ENCODE data around the gene PMVK. TPM values are rescaled to one million over a fixed set of nuclear protein-coding genes. Genes with fewer than 3 reads are reported as not detected.

Gene PMVK
- total and polyA plus RNA-seq, 2 of the 8 experiments (the other 6 are each of a cell fraction or from before 2014, with no cell fraction given) = 23.8 to 26.5 TPM

DNA sequence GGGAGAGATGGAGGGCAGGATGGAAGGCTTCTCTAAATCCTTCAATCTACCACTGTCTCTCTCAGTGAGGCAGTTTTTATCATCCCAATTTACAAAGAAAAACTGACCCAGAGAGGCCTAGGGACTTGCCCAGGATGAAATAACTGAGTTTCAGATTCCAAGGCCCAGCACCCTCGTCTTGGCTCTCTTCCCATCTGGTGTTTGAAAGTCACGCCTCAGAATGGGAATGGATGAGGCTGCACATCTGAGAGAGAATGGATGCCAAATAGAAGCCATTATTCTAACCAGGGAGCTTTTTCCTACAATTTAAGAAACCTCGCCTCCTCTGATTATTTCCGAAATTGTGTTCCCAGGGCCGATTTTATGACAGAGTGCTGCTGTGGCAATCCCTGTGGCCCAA lies 55.8 kb downstream of the PMVK start (continued):
- TF ChIP-seq, protein P1, sequence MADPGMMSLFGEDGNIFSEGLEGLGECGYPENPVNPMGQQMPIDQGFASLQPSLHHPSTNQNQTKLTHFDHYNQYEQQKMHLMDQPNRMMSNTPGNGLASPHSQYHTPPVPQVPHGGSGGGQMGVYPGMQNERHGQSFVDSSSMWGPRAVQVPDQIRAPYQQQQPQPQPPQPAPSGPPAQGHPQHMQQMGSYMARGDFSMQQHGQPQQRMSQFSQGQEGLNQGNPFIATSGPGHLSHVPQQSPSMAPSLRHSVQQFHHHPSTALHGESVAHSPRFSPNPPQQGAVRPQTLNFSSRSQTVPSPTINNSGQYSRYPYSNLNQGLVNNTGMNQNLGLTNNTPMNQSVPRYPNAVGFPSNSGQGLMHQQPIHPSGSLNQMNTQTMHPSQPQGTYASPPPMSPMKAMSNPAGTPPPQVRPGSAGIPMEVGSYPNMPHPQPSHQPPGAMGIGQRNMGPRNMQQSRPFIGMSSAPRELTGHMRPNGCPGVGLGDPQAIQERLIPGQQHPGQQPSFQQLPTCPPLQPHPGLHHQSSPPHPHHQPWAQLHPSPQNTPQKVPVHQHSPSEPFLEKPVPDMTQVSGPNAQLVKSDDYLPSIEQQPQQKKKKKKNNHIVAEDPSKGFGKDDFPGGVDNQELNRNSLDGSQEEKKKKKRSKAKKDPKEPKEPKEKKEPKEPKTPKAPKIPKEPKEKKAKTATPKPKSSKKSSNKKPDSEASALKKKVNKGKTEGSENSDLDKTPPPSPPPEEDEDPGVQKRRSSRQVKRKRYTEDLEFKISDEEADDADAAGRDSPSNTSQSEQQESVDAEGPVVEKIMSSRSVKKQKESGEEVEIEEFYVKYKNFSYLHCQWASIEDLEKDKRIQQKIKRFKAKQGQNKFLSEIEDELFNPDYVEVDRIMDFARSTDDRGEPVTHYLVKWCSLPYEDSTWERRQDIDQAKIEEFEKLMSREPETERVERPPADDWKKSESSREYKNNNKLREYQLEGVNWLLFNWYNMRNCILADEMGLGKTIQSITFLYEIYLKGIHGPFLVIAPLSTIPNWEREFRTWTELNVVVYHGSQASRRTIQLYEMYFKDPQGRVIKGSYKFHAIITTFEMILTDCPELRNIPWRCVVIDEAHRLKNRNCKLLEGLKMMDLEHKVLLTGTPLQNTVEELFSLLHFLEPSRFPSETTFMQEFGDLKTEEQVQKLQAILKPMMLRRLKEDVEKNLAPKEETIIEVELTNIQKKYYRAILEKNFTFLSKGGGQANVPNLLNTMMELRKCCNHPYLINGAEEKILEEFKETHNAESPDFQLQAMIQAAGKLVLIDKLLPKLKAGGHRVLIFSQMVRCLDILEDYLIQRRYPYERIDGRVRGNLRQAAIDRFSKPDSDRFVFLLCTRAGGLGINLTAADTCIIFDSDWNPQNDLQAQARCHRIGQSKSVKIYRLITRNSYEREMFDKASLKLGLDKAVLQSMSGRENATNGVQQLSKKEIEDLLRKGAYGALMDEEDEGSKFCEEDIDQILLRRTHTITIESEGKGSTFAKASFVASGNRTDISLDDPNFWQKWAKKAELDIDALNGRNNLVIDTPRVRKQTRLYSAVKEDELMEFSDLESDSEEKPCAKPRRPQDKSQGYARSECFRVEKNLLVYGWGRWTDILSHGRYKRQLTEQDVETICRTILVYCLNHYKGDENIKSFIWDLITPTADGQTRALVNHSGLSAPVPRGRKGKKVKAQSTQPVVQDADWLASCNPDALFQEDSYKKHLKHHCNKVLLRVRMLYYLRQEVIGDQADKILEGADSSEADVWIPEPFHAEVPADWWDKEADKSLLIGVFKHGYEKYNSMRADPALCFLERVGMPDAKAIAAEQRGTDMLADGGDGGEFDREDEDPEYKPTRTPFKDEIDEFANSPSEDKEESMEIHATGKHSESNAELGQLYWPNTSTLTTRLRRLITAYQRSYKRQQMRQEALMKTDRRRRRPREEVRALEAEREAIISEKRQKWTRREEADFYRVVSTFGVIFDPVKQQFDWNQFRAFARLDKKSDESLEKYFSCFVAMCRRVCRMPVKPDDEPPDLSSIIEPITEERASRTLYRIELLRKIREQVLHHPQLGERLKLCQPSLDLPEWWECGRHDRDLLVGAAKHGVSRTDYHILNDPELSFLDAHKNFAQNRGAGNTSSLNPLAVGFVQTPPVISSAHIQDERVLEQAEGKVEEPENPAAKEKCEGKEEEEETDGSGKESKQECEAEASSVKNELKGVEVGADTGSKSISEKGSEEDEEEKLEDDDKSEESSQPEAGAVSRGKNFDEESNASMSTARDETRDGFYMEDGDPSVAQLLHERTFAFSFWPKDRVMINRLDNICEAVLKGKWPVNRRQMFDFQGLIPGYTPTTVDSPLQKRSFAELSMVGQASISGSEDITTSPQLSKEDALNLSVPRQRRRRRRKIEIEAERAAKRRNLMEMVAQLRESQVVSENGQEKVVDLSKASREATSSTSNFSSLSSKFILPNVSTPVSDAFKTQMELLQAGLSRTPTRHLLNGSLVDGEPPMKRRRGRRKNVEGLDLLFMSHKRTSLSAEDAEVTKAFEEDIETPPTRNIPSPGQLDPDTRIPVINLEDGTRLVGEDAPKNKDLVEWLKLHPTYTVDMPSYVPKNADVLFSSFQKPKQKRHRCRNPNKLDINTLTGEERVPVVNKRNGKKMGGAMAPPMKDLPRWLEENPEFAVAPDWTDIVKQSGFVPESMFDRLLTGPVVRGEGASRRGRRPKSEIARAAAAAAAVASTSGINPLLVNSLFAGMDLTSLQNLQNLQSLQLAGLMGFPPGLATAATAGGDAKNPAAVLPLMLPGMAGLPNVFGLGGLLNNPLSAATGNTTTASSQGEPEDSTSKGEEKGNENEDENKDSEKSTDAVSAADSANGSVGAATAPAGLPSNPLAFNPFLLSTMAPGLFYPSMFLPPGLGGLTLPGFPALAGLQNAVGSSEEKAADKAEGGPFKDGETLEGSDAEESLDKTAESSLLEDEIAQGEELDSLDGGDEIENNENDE (IDR thresholded peaks at IDR 0.05; ENCODE audit: insufficient replicate concordance, low read length) = no peak
- no peak for TF ChIP-seq HDAC6 (IDR thresholded peaks at IDR 0.05; ENCODE audit: low read depth, low read length)
- TF ChIP-seq, protein P2, sequence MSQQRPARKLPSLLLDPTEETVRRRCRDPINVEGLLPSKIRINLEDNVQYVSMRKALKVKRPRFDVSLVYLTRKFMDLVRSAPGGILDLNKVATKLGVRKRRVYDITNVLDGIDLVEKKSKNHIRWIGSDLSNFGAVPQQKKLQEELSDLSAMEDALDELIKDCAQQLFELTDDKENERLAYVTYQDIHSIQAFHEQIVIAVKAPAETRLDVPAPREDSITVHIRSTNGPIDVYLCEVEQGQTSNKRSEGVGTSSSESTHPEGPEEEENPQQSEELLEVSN (IDR thresholded peaks at IDR 0.05) = no peak
- TF ChIP-seq BCL11A (IDR thresholded peaks at IDR 0.05; ENCODE audit: low read depth in 2 of 2, low read length in 2 of 2) = no peak
- TF ChIP-seq POLR2AphosphoS5 (IDR thresholded peaks at IDR 0.05; ENCODE audit: low read depth, low read length) = no peak
- TF ChIP-seq ASH2L (IDR thresholded peaks at IDR 0.05; ENCODE audit: low read length) = no peak

All from H1 (cell line).